Ascending aorta (tissue), 2 donors: ENCODE results near the gene ZSCAN2. TPM values are rescaled to one million over a fixed set of nuclear protein-coding genes. Genes with fewer than 3 reads are reported as not detected.
A peak's percentile ranks its signal among the peaks of the same experiment; 100 is the strongest.

Source experiments
- DNase-seq, 2 donors: peaks; one replicate each; pipeline ENCODE4 v3.0.0-alpha.2; 2019; ENCODE audit warnings: low spot score in 2 of 2
- H3K27ac ChIP-seq, 2 donors: fragments of 200-600 bp; sonication (generic); one replicate each; pipeline ENCODE4 v1.5.1; 2016 to 2017; ENCODE audit warnings: mild to moderate bottlenecking in 1 of 2
- H3K27me3 ChIP-seq: fragments of 200-600 bp; sonication (generic); one replicate; pipeline ENCODE4 v1.5.1; 2017
- H3K36me3 ChIP-seq, 2 donors: fragments of 200-600 bp; sonication (generic); one replicate each; pipeline ENCODE4 v1.5.1; 2016
- H3K4me1 ChIP-seq, 2 donors: fragments of 200-600 bp; sonication (generic); one replicate each; pipeline ENCODE4 v1.5.1; 2016 to 2017; ENCODE audit warnings: mild to moderate bottlenecking in 1 of 2
- H3K4me3 ChIP-seq, 2 donors: fragments of 200-600 bp; sonication (generic); one replicate each; pipeline ENCODE4 v1.5.1; 2016 to 2017; ENCODE audit warnings: mild to moderate bottlenecking in 1 of 2
- H3K9me3 ChIP-seq, 2 donors: fragments of 200-600 bp; sonication (generic); one replicate each; pipeline ENCODE4 v1.5.1; 2016
- intact Hi-C: fragments of 100-400 bp; cut with DNase I; formaldehyde crosslinking; loops from one replicate; pipeline ENCODE4 v1.15.1; 2023
- total RNA-seq: library from RNA; depleted of rRNA; stranded (reverse); fragments of >200 nt; gene quantifications from one replicate; pipeline ENCODE4 v1.1.0, GENCODE V29; 2016
- TF ChIP-seq, protein P1 (sequence below), 3 experiments: fragments of 200-600 bp in 2 of 3; fragments of 450-650 bp in 1 of 3; sonication (generic) in 2 of 3; IDR thresholded peaks; one replicate each; pipeline ENCODE4 v1.5.1; 2016 to 2019; ENCODE audit warnings: antibody characterized with exemption in 3 of 3, mild to moderate bottlenecking in 1 of 3, moderate library complexity in 1 of 3

The ZSCAN2 gene
- total RNA-seq, 1 donor from 2014 or later, result 4.6 TPM

DNA sequence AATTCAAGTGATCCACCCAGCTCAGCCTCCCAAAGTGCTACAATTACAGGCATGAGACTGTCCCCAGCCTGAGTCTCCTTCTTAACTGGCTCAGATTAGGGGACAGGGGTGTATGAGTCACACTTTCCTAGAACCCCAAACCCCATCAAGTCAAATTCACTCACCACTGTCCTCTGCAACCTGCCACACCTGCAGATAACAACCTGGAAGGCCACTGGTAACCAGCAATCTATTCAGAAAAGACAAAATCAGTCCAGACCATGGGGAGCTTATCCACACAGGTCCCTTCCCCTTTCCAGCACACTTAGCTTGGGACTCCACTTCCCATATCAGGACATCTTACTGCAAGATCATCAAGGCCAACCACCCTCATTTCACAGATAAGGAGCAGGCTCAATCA, 46.9 kb downstream of the ZSCAN2 start:
- no peak overlapping the region for H3K4me3 ChIP-seq
- H3K27me3 ChIP-seq, result no peaks in the 10 kb centered on the region
- intact Hi-C loops, result no loop called here
- TF ChIP-seq, protein P1, sequence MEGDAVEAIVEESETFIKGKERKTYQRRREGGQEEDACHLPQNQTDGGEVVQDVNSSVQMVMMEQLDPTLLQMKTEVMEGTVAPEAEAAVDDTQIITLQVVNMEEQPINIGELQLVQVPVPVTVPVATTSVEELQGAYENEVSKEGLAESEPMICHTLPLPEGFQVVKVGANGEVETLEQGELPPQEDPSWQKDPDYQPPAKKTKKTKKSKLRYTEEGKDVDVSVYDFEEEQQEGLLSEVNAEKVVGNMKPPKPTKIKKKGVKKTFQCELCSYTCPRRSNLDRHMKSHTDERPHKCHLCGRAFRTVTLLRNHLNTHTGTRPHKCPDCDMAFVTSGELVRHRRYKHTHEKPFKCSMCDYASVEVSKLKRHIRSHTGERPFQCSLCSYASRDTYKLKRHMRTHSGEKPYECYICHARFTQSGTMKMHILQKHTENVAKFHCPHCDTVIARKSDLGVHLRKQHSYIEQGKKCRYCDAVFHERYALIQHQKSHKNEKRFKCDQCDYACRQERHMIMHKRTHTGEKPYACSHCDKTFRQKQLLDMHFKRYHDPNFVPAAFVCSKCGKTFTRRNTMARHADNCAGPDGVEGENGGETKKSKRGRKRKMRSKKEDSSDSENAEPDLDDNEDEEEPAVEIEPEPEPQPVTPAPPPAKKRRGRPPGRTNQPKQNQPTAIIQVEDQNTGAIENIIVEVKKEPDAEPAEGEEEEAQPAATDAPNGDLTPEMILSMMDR (IDR thresholded peaks at IDR 0.05), result no peak
- H3K9me3 ChIP-seq, result no peaks in the 10 kb centered on the region
- DNase-seq, result no peak
- H3K4me1 ChIP-seq, result peaks cover 1 to 14% of the 10 kb centered on the region in 2 donors
- H3K27ac ChIP-seq, result no peak overlapping the region
- H3K36me3 ChIP-seq, result peaks cover 65 to 92% of the 10 kb centered on the region in 2 donors

DNA sequence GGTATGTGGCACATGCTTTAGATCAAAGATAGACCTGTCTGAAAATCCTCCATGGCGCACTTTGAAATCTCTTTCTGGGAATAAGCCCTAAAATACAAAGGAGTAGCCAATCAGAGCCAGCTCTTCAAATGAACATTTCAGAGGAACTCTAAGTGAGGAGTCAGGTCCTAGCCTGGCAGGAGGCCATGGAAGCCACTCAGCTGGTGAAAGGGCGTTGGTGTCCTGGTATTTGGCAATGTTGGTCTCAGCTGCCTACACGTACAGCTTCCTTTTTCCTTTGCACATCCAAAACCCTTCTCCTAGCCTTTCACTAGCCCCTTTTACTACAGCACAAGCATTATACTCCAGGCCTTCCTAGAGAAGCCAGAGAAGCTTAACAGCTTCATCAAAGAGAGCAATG, 47.7 kb downstream of the ZSCAN2 start:
- H3K27ac ChIP-seq, result peak overlapping the region in 1 of 2 donors; percentile 33
- H3K36me3 ChIP-seq, result peaks cover 57 to 84% of the 10 kb centered on the region in 2 donors
- intact Hi-C loops, result no loop called here
- DNase-seq, result no peak
- H3K4me3 ChIP-seq, result no peak overlapping the region
- TF ChIP-seq, protein P1 (IDR thresholded peaks at IDR 0.05), result no peak
- peaks cover 9 to 22% of the 10 kb centered on the region in 2 donors for H3K4me1 ChIP-seq
- H3K27me3 ChIP-seq, result no peaks in the 10 kb centered on the region
- no peaks in the 10 kb centered on the region for H3K9me3 ChIP-seq

DNA sequence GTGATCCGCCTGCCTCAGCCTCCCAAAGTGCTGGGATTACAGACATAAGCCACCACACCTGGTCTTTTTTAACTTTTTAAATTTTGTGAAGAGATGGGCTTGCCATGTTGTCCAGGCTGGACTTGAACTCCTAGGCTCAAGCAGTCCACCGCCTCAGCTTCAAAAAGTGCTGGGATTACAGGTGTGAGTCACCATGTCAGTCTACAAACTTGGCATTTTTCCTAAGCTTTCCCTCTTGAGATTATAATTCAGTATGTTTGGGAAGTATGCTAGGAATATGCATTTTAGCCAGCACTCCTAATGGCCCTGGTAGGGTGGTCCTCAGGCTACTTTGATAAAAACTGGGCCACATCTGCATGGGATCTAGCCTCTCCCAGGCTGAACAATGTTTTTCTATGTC, 48.9 kb downstream of the ZSCAN2 start:
- intact Hi-C loops, result no loop called here
- H3K27ac ChIP-seq, result no peak overlapping the region
- TF ChIP-seq, protein P1 (IDR thresholded peaks at IDR 0.05), result no peak
- peaks cover 51 to 76% of the 10 kb centered on the region in 2 donors for H3K36me3 ChIP-seq
- peaks cover 9 to 24% of the 10 kb centered on the region in 2 donors for H3K4me1 ChIP-seq
- DNase-seq, result no peak
- H3K9me3 ChIP-seq, result no peaks in the 10 kb centered on the region
- H3K27me3 ChIP-seq, result no peaks in the 10 kb centered on the region
- no peak overlapping the region for H3K4me3 ChIP-seq

DNA sequence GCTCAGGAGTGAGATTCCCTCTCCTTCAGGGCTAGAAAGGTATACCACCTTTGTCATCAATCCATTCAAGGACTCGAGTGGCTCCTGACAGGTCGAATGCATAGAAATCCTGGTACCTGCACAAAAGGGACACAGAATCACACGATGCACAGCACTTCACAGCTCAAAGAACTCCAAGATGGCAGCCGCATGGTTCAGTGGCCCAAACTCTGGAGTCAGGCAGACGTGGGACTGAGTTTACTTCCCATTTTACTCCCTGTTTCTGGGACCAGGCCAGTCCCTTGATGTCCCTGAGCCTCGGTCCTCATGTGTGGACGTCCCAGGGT, 52.7 kb downstream of the ZSCAN2 start:
- no peaks in the 10 kb centered on the region for H3K27me3 ChIP-seq
- TF ChIP-seq, protein P1 (IDR thresholded peaks at IDR 0.05), result no peak
- intact Hi-C loops, result no loop called here
- H3K9me3 ChIP-seq, result no peaks in the 10 kb centered on the region
- peaks cover 18 to 37% of the 10 kb centered on the region in 2 donors for H3K36me3 ChIP-seq
- no peak for DNase-seq
- H3K4me1 ChIP-seq, result peaks cover 9 to 40% of the 10 kb centered on the region in 2 donors
- H3K4me3 ChIP-seq, result peak overlapping the region; percentile 68 to 86
- peak overlapping the region; percentile 77 to 87 for H3K27ac ChIP-seq

DNA sequence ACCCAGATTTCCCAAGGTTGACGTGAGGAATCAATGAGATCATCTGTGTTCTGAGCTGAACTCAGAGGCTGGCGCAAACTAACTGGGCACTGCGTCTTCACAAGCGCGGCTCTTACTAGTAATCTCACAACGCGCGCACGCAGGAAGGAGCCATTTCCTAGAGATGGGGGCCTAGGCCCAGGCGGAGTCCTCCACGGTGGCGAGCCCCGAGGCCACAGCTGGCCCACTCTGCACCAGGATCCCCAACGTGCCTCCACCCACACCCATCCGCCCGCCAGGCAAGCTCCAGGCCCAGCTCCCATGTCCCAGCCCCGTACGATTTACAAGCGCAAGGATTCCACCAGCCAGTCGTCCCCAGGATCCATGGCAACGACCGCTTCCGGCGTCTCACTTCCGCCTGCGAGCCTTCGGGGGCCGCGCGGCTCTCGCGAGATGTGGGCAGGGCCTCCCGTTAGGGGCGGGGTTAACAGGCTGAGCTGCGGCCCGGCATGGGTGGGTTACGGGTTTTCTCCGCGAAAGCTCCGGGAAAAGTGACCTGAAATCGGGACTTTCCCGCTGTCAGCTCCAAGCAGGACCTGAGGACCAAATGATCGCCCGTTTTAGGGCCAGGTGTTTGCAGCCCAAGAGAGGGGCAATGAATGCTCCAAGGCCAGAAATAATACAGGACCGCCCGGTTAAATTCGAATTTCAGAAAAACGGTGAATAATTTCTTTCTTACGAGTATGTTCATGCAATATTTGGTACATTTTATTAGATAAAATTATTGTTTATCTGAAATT, 53.3 kb downstream of the ZSCAN2 start, which contains the start of gene WDR73:
WDR73 (minus strand) TSS at position 374 of the 779 bp plus-strand sequence; CDS start at position 365, 9 bp downstream.
- peak within 1 kb of the TSS; percentile 77 to 87 for H3K27ac ChIP-seq
- intact Hi-C loops, result loop anchor here (1.0 to 2.0 kb wide), 4 partner anchors 23 to 163 kb away; partner anchors contain the start of genes ALPK3, SEC11A and ZSCAN2
- peaks cover 15 to 32% of the 10 kb centered on the region in 2 donors for H3K36me3 ChIP-seq
- no peaks in the 10 kb centered on the region for H3K27me3 ChIP-seq
- no peaks in the 10 kb centered on the region for H3K9me3 ChIP-seq
- peak within 1 kb of the TSS; percentile 68 to 86 for H3K4me3 ChIP-seq
- H3K4me1 ChIP-seq, result peaks cover 9 to 43% of the 10 kb centered on the region in 2 donors
- DNase-seq, result peak; percentile 90 to 98
- TF ChIP-seq, protein P1 (IDR thresholded peaks at IDR 0.05), result no peak
